ENCODE results near the gene TMIGD2.

Gene TMIGD2

GRCh38 chr19:4326215-4326836 lies 24.1 kb upstream of the TMIGD2 start:
- DNase-seq = no peak

DNA sequence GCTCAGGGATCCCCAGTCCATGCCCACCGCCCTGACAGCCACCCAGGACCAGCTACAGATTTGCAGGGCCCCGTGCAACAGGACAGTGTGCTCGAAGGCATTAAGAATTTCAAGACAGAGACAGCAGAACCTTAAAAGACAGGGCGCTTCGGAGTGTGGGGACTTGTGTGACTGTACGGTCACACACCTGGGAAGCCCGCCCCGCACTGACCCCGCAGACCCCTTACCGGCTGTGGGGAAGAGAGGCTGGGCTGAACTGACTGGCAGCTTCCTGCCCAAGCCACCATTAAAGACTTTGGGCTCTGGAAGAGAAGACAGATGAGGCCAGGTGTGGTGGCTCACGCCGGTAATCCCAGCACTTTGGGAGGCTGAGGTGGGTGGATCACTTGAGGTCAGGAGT lies 22.0 kb upstream of the TMIGD2 start:
- no peak for DNase-seq

DNA sequence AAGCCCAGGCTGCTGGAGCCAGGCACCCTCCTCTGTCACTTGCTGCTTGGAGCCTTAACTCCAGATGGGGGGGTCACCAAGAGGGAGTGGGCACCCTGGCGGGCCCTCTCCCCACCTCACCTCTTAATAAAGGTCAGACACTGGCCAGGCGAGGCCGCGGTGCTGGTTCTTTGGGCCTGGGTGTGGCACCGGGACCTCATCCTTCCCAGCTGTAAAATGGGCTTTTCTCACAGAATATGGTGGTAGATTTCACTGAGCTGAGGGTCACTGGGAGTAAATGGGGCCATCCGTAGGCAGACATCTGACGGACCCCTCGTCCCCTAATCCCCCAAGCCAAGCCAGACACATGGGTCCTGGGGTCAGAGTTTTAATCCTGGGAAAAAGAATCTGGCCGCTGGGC lies 21.5 kb upstream of the TMIGD2 start:
- no peak for DNase-seq

DNA sequence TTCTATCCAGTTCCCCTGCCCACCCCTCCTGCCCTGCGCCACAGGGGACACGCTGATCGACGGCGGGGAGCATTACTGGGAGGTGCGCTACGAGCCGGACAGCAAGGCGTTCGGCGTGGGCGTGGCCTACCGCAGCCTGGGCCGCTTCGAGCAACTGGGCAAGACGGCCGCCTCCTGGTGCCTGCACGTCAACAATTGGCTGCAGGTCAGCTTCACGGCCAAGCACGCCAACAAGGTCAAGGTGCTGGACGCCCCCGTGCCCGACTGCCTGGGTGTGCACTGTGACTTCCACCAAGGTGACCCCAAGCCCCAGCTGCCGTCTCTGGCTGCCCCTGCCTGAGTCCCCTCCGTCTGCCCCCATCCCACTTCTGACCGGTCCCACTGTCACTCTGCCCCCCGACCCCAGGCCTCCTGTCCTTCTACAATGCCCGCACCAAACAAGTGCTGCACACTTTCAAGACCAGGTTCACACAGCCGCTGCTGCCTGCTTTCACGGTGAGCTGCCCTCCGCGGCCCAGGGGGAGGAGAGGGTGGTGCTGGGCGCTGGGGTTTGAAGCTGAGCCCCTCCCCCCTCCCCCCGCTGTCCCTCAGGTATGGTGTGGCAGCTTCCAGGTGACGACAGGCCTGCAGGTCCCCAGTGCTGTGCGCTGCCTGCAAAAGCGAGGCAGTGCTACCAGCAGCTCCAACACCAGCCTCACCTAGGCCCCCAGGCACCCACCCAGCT lies 20.9 kb upstream of the TMIGD2 start:
- no peak for DNase-seq

DNA sequence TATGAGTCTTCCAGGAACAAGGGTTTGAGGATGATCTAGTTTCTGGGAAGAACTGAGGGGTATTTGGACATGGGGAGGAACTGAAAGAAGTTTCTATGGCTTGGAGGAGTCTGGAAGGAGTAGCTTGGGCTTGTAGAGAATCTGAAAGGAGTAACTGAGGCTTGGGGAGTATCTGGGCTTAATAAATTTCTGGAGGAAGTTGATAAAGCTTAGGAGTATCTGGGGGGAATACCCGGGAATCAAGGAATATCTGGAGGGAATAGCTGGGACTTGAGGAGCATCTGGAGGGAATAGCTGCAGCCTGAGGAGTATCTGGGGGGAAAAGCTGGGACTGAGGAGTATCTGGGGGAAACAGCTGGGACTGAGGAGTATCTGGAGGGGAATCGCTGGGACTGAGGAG lies 18.2 kb upstream of the TMIGD2 start:
- no peak for DNase-seq

- DNase-seq = no peak
Observed at GRCh38 chr19:4319067-4319718, 17.0 kb upstream of the TMIGD2 start.

- no peak for DNase-seq
Observed at GRCh38 chr19:4318460-4318859, 16.3 kb upstream of the TMIGD2 start.

GRCh38 chr19:4316956-4317355 lies 14.8 kb upstream of the TMIGD2 start:
- DNase-seq = no peak

- no peak for DNase-seq
Observed at GRCh38 chr19:4313847-4314490, 11.8 kb upstream of the TMIGD2 start.

DNA sequence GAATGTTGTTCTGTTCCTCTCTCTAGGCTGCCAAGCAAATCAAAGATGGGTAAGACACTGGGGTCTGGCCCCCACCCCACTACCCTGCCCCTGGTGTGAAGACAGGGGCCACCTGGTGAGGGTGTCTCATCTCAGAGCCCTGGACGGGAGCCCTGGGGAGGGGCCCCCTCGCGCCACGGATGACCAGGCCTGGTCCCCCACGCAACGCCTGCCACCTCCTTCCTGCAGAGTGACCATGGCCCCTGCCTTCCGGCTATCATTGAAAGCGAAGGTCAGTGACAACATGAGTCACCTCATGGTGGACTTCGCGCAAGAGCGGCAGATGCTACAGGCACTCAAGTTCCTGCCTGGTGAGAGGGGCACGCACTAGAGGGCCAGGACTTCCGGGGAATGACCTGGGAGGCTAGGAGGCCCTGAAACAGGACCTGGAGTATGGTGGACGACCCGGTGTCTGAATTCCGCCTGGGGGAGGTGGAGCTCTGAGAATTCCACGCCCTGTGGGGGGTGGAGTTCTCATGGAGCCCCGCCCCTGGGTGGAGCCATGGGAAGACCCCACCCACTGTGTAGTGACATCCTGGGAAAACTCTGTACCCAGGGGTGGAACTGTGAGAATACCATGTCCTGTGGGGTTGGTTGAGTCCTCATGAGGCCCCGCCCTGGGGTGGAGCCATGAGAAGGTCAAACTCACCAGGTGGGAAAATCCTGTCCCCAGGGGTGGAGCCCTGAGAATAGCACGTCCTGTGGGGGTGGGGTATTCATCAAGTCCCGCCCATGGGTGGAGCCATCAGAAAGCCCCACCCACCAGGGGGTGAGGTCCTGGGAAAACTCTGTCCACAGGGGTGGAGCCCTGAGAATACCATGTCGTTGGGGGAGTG lies 8.3 kb upstream of the TMIGD2 start:
- DNase-seq = no peak

DNA sequence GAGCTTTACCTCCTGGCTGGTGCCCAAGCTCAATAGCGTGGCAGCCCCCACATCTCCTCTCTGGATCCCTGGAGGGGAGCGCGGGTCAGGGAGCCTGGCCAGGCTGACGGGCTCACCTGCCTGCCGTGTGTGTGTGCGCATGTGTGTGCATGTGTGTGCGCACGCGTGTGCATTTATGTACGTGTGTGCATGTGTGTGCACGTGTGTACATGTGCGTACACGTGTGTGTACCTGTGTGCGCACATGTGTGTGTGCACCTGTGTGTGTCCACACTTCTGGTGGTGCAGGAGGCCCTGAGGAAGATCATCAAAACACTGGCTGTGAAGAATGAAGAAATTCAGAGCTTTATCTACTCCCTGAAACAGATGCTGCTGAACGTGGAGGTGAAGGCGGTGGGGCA lies 3.5 kb upstream of the TMIGD2 start:
- DNase-seq = no peak

DNA sequence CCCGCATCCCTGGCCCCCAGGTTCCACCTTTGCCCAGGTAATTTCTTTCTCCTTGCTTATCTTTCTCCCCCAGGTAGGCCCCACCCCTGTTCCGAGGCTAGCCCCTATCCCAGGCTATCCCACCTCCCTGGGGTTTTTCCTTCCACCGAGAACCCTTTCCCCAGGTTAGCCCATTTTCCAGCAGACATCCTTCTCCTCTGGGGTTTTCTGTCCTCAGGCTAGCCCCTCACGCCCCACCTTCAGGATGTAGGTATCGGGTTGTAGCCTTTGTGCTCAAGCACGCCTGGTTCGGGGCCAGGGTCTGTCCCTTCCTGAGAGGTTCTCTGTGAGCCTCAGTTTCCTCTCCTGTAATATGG lies 3.0 kb upstream of the TMIGD2 start:
- DNase-seq = no peak

- DNase-seq = peak; percentile 73
Observed at GRCh38 chr19:4304538-4305256, 2.5 kb upstream of the TMIGD2 start, which contains the start of gene FSD1. Gene FSD1 (plus strand): TSS chr19:4304598. CDS start chr19:4304747, 149 bp downstream.

- DNase-seq = no peak
Observed at GRCh38 chr19:4303819-4304537, 1.8 kb upstream of the TMIGD2 start.

DNA sequence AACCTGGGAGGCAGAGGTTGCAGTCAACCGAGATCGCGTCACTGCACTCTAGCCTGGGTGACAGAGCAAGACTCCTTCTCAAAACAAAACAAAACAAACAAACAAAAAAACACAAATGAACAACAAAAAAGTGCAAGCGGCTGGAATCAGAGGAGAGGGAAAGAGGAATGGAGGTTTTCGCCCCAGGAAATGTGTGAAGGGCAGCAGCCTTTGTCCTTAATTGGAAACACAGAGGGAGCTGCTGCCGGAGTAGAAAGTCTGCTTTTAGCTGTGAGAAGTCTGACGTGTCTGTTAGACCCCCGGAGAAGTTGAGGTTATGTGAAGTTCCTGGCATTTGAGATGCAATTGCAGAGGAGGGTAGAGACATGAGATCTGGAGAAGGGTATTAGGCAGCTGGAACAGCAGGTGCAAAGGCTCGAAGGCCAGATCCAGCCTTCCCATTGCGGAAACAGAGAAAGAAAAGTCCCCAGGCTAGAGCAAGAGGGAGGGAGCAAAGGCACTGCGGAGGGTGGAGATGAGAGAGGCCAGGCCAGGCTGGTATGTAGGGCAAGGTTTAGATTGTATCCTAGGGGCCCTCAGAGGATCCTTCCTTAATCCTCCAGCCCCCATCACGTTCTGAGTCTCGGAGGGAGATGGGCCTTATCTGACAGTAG lies 473 bp downstream of the TMIGD2 start:
- DNase-seq = no peak

DNA sequence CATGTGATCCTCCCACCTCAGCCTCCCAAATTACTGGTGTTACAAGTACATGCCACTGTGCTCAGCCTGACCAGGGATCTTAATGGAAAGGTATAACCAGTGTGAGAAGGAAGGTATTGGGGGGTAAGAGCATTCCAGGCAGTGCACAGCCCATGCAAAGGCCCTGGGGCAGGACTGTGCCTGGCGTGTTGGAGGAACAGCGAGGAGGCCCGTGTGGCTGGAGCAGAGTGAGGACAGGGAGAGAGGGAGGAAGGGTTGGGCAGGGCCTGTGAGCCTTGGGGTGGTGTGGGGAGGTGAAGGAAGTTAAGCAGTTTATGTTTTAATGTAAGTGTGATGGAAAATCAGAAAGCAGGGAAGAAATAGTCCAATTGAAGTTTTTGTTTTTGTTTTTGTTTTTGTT lies 1.6 kb downstream of the TMIGD2 start:
- no peak for DNase-seq

DNA sequence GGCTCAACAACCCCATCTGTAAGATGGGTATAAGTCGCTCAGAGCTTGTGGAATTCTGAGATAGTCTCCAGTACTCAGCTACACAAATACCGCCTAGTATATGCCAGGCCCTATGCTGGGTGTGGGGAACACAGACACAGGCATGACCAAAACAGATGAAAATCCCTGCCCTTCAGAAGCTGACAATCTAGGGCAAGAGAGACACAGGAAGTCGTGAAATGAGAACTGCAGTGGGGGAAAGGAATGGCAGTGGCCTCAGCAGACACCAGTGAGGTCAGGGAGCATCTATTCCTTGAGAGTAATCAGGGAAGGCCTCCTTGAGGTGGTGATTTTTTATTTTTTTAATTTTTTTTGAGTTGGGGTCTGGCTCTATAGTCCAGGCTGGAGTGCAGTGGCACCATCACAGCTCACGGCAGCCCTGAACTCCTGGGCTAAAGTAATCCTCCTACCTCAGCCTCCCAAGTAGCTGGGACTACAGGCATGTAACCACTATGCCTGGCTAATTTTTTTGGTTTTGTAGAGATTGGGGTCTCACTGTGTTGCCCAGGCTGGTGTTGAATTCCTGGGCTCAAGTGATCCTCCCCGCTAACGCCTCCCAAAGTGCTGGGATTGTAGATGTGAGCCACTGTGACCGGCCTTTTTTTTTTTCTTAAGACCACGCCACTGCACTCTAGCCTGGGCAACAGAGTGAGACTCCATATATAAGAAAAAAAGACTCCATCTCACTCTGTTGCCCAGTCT lies 3.2 kb downstream of the TMIGD2 start:
- DNase-seq = no peak

GRCh38 chr19:4297901-4298809 lies 4.0 kb downstream of the TMIGD2 start:
- DNase-seq = no peak

All from T1000 (cell line).